ENCODE measurements around the gene ZNF398.
"Not testable (repeated sequence)": the region's sequence is repeated elsewhere in the genome, so short reads cannot be mapped to it uniquely, and the experiment has no call there.

The ZNF398 gene

GRCh38 chr7:149130572-149131198 is 16.6 kb upstream of the ZNF398 start:
- TF ChIP-seq CTCF (IDR thresholded peaks at IDR 0.05; ENCODE audit: low read depth, low read length), result no peak
- peaks cover 27% of the 10 kb centered on the region for H3K36me3 ChIP-seq
- no peaks in the 10 kb centered on the region for H3K27me3 ChIP-seq (ENCODE audit: insufficient read depth, low read depth, severe bottlenecking)
- H3K4me3 ChIP-seq (ENCODE audit: low read depth, low read length), result no peak overlapping the region
- DNase-seq, result no peak
- H3K9me3 ChIP-seq (ENCODE audit: severe bottlenecking), result peaks cover 8% of the 10 kb centered on the region
- no peak overlapping the region for H3K27ac ChIP-seq

GRCh38 chr7:149133028-149133710 is 14.1 kb upstream of the ZNF398 start:
- H3K27ac ChIP-seq, result no peak overlapping the region
- no peak for TF ChIP-seq CTCF (IDR thresholded peaks at IDR 0.05; ENCODE audit: low read depth, low read length)
- no peak overlapping the region for H3K4me3 ChIP-seq (ENCODE audit: low read depth, low read length)
- peaks cover 8% of the 10 kb centered on the region for H3K9me3 ChIP-seq (ENCODE audit: severe bottlenecking)
- DNase-seq, result no peak
- H3K36me3 ChIP-seq, result peaks cover 21% of the 10 kb centered on the region
- no peaks in the 10 kb centered on the region for H3K27me3 ChIP-seq (ENCODE audit: insufficient read depth, low read depth, severe bottlenecking)

- DNase-seq, result no peak
- TF ChIP-seq CTCF (IDR thresholded peaks at IDR 0.05; ENCODE audit: low read depth, low read length), result no peak
- Histone ChIP-seq H3K9me3 (ENCODE audit: severe bottlenecking) (no peaks in the 10 kb centered on the region), H3K27me3 (ENCODE audit: insufficient read depth, low read depth, severe bottlenecking) (no peaks in the 10 kb centered on the region), H3K27ac (no peak overlapping the region), H3K36me3 (peaks cover 4% of the 10 kb centered on the region; the same call in 1 of the 2 replicates), H3K4me3 (ENCODE audit: low read depth, low read length) (no peak overlapping the region)
These were observed 11.1 kb upstream of the ZNF398 start for GRCh38 chr7:149136118-149136517.

GRCh38 chr7:149140831-149141230 is 6.4 kb upstream of the ZNF398 start:
- Histone ChIP-seq H3K36me3 (no peaks in the 10 kb centered on the region; the same call in 1 of the 2 replicates), H3K27me3 (ENCODE audit: insufficient read depth, low read depth, severe bottlenecking) (no peaks in the 10 kb centered on the region), H3K4me3 (ENCODE audit: low read depth, low read length) (no peak overlapping the region), H3K27ac (no peak overlapping the region), H3K9me3 (ENCODE audit: severe bottlenecking) (no peaks in the 10 kb centered on the region)
- no peak for DNase-seq
- no peak for TF ChIP-seq CTCF (IDR thresholded peaks at IDR 0.05; ENCODE audit: low read depth, low read length)

GRCh38 chr7:149141893-149142292 is 5.4 kb upstream of the ZNF398 start:
- DNase-seq, result no peak
- no peaks in the 10 kb centered on the region for H3K9me3 ChIP-seq (ENCODE audit: severe bottlenecking)
- no peaks in the 10 kb centered on the region; the same call in 1 of the 2 replicates for H3K36me3 ChIP-seq
- TF ChIP-seq CTCF (IDR thresholded peaks at IDR 0.05; ENCODE audit: low read depth, low read length), result no peak
- H3K27me3 ChIP-seq (ENCODE audit: insufficient read depth, low read depth, severe bottlenecking), result no peaks in the 10 kb centered on the region
- no peak overlapping the region for H3K4me3 ChIP-seq (ENCODE audit: low read depth, low read length)
- H3K27ac ChIP-seq, result no peak overlapping the region

GRCh38 chr7:149144436-149144922 is 2.8 kb upstream of the ZNF398 start:
- H3K9me3 ChIP-seq (ENCODE audit: severe bottlenecking); H3K27me3 ChIP-seq (ENCODE audit: insufficient read depth, low read depth, severe bottlenecking); H3K36me3 ChIP-seq; H3K4me3 ChIP-seq (ENCODE audit: low read depth, low read length): not testable (repeated sequence)
- H3K27ac ChIP-seq, result peak overlapping the region; percentile 96
- peak; percentile 46 for DNase-seq
